ENCODE measurements around the gene SIAH1.
"Not testable (repeated sequence)": the region's sequence is repeated elsewhere in the genome, so short reads cannot be mapped to it uniquely, and the experiment has no call there.

Gene SIAH1

GRCh38 chr16:48326915-48327314, 58.3 kb downstream of the SIAH1 start:
- no peak for DNase-seq

GRCh38 chr16:48323783-48324775, 61.1 kb downstream of the SIAH1 start:
- DNase-seq: no peak

GRCh38 chr16:48321317-48322036, 63.7 kb downstream of the SIAH1 start:
- DNase-seq: no peak

GRCh38 chr16:48318630-48319029, 66.6 kb downstream of the SIAH1 start:
- peak; percentile 16 to 56 for DNase-seq

GRCh38 chr16:48317614-48318315, 67.4 kb downstream of the SIAH1 start:
- DNase-seq: no peak

DNA sequence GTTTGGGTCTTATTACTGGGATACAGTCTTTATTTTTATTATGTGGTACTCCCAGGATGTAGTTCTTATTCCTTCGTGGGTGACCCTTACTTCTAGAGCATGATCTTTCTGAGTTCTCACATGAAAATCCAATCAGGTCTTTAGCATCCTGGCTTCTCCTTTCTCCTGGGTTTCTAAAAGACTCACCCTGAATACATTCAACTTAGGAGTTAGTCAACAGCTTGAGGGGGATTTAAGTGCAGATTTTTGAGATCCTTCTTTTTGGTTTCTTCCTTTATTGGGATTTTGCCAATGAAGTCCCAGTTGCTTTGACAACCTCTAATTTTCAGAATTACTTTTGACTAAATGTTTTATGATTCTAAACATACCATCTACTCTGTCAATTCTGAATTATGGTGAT, 68.2 kb downstream of the SIAH1 start:
- no peak for DNase-seq

DNA sequence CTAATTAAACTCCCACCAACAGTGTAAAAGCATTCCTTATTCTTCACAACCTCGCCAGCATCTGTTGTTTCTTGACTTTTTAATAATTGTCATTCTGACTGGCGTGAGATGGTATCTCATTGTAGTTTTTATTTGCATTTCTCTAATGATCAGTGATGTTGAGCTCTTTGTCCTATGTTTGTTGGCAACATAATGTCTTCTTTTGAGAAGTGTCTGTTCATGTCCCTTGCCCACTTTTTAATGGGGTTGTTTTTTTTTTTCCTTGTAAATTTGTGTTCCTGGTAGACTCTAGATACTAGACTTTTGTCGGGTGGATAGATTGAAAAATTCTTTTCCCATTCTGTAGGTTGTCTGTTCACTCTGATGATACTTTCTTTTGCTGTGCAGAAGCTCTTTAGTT, 71.3 kb downstream of the SIAH1 start:
- DNase-seq: not testable (repeated sequence)

DNA sequence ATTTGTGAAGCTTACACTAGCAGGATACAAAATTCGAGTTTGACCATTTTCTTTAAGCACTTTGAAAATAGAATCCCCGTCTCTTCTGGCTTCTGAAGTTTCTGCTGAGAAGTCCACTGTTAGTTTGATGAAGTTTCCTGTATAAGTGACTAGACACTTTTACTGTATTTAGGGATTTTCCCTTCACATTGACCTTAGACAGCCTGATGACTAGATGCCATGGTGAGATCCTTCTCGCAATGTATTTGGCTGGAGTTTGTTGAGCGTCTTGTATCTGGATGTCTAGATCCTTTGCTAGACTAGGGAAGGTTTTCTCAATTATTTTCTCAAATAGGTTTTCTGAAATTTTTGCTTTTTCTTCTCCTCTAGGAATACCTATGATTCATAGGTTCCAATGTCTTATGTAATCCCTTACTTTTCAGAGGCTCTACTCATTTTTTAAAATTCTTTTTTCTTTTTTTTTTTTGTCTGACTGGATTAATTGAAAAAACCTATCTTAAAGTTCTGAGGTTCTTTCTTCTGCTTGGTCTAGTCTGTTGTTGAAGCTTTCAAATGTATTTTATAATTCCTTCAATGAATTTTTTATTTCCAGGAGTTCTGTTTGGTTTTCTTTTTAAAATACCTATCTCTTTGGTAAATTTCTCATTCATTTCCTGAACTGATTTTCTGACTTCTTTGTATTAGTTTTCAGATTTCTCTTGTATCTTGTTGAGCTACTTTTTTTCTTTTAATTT, 74.1 kb downstream of the SIAH1 start:
- DNase-seq: no peak
